Aorta (tissue), 5 donors: ENCODE measurements around the gene ADAMTS17. TPM values are rescaled to one million over a fixed set of nuclear protein-coding genes. Genes with fewer than 3 reads are reported as not detected.
"Not testable (repeated sequence)": the region's sequence is repeated elsewhere in the genome, so short reads cannot be mapped to it uniquely, and the experiment has no call there.

Experiments
- ATAC-seq: fragments of 200-7000 bp; cut with Tn5 transposase; one replicate; pipeline ENCODE4 v1.9.1; 2022; ENCODE audit warnings: moderate library complexity; ENCODE audit not compliant: low FRiP score
- DNase-seq, 2 donors: peaks; one replicate each; pipeline ENCODE4 v3.0.0-alpha.2; 2020
- H3K27ac ChIP-seq, 2 donors: one replicate each; pipeline ENCODE4 v1.5.1; 2013; ENCODE audit warnings: low read length in 2 of 2, mild to moderate bottlenecking in 2 of 2, moderate library complexity in 2 of 2, control low read depth in 1 of 2, inconsistent platforms in 1 of 2, low read depth in 1 of 2
- H3K27me3 ChIP-seq, 2 donors: one replicate each; pipeline ENCODE4 v1.6.1; 2013; ENCODE audit warnings: control low read depth in 1 of 2, low read length in 1 of 2, mild to moderate bottlenecking in 1 of 2, moderate library complexity in 1 of 2; ENCODE audit not compliant: insufficient read depth in 2 of 2, control insufficient read depth in 1 of 2
- H3K36me3 ChIP-seq, 2 donors: one replicate each; pipeline ENCODE4 v1.6.1; 2013; ENCODE audit warnings: control low read depth in 1 of 2, low read length in 1 of 2, mild to moderate bottlenecking in 1 of 2; ENCODE audit not compliant: insufficient read depth in 2 of 2, control insufficient read depth in 1 of 2
- H3K4me1 ChIP-seq, 2 donors: one replicate each; pipeline ENCODE4 v1.6.1; 2013; ENCODE audit warnings: low read length in 2 of 2, control low read depth in 1 of 2, mild to moderate bottlenecking in 1 of 2, moderate library complexity in 1 of 2; ENCODE audit not compliant: insufficient read depth in 2 of 2, control insufficient read depth in 1 of 2
- H3K4me3 ChIP-seq, 2 donors: one replicate each; pipeline ENCODE4 v1.5.1; 2013; ENCODE audit warnings: low read length in 2 of 2, control low read depth in 1 of 2, mild to moderate bottlenecking in 1 of 2
- H3K9me3 ChIP-seq: one replicate; pipeline ENCODE4 v1.6.1; 2013; ENCODE audit warnings: mild to moderate bottlenecking, low read length; ENCODE audit not compliant: control insufficient read depth
- WGBS, 2 donors: extraction: QIAGEN DNeasy Blood & Tissue Kit; methylation state at CpG; one replicate each; pipeline ENCODE4 v1.1.7; 2013; 5-methylcytosine and 5-hydroxymethylcytosine counted together
- intact Hi-C, 2 donors: fragments of 100-400 bp; cut with DNase I; formaldehyde crosslinking; loops; one replicate each; pipeline versions ENCODE4 v1.14.2 to v1.15.0; 2022
- polyA plus RNA-seq, 2 donors: library from polyadenylated mRNA; stranded (reverse); fragments of 200-250 nt; gene quantifications; one replicate each; pipeline ENCODE4 v1.2.3, GENCODE V29; 2013
- total RNA-seq, 2 donors: library from RNA; stranded (reverse); fragmentation: NEBNext Ultra II Directional; extraction: Animal tissue kit (Norgen Biotek cat#: 25700); gene quantifications; one replicate each; pipeline ENCODE4 v1.2.1, GENCODE V29; 2021
- donor health status: healthy with polysubstance abuse.
- donor health status: Bipolar disorder and iron deficiency.
- donor health status: DM: no; HTN: no; CAD: no.
- donor health status: DM: no; HTN: no; CAD: no.
- donor health status: DM: yes; HTN: yes; CAD: no.

Gene ADAMTS17
- total and polyA plus RNA-seq, 4 donors, result 0.41 to 4.2 (median 1.8) TPM; not detected in 1

DNA sequence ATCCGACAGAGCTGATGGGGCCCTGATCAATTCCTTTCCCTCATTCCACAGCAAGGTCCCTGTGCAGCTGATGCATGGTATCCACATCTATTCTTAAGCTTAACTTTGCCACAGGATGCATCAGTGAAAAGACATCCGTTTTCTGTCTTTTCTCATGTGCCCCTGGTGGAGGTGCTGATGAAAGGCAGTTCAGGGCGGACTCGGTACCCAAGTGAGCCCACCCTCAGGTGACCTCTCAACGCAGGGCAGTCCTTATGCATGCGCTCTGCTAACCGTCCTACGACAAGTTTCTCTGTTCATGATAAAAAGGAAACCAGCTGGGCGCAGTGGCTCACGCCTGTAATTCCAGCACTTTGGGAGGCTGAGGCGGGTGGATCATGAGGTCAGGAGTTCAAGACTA, 251.4 kb downstream of the ADAMTS17 start:
- WGBS, 2 donors, result 94 to 95% methylated on average over 11 of the region's 11 CpGs
- DNase-seq, result peak in 1 of 2 donors; percentile 31
- no peak overlapping the region for H3K4me3 ChIP-seq
- H3K36me3 ChIP-seq, result no peaks in the 10 kb centered on the region
- H3K27ac ChIP-seq, result no peak overlapping the region
- no peaks in the 10 kb centered on the region for H3K4me1 ChIP-seq
- H3K9me3 ChIP-seq, result no peaks in the 10 kb centered on the region
- intact Hi-C loops, result no loop called here
- ATAC-seq, result no peak
- H3K27me3 ChIP-seq, result no peaks in the 10 kb centered on the region

DNA sequence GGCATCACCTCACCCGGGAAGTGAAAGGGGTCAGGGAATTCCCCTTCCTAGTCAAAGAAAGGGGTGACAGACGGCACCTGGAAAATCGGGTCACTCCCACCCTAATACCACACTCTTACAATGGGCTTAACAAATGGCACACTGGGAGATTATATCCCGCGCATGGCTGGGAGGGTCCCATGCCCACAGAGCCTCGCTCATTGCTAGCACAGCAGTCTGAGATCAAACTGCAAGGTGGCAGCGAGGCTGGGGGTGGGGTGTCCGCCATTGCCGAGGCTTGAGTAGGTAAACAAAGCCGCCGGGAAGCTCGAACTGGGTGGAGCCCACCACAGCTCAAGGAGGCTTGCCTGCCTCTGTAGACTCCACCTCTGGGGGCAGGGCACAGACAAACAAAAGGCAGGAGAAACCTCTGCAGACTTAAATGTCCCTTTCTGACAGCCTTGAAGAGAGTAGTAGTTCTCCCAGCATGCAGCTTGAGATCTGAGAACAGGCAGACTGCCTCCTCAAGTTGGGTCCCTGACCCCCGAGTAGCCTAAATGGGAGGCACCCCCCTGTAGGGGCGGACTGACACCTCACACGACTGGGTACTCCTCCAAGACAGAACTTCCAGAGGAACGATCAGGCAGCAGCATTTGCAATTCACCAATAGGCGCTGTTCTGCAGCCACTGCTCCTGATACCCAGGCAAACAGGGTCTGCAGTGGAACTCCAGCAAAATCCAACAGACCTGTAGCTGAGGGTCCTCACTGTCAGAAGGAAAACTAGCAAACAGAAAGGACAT, 257.5 kb downstream of the ADAMTS17 start:
- H3K4me1 ChIP-seq, intact Hi-C loops, H3K27ac ChIP-seq, H3K36me3 ChIP-seq, H3K27me3 ChIP-seq, H3K9me3 ChIP-seq, DNase-seq, H3K4me3 ChIP-seq, ATAC-seq: not testable (repeated sequence)
- 81 to 85% methylated on average over 17 of the region's 17 CpGs for WGBS, 2 donors

DNA sequence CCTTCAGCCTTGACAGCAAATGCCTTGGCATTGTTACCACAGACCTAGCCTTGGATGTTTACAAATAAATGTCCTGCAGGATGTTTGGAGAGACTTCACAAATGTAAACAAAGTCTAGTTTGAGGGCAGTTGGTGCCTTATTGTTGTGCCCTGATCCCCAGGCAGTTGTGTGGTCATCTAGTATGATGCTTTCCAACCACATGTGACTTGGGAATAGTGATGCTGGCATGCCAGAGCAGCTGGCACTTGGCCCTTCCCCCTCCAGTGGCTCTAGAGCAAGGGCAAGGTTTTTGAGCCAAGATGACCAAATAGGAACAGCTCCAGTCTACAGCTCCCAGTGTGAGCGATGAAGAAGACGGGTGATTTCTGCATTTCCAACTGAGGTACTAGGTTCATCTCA, 258.2 kb downstream of the ADAMTS17 start:
- H3K4me3 ChIP-seq, result no peak overlapping the region
- ATAC-seq, result peak; percentile 79
- H3K4me1 ChIP-seq, result no peaks in the 10 kb centered on the region
- 5 to 8% methylated on average over 2 of the region's 2 CpGs for WGBS, 2 donors
- H3K9me3 ChIP-seq, result no peaks in the 10 kb centered on the region
- intact Hi-C loops, result no loop called here
- no peaks in the 10 kb centered on the region for H3K27me3 ChIP-seq
- peak in 1 of 2 donors; percentile 80 for DNase-seq
- no peak overlapping the region for H3K27ac ChIP-seq
- H3K36me3 ChIP-seq, result no peaks in the 10 kb centered on the region

DNA sequence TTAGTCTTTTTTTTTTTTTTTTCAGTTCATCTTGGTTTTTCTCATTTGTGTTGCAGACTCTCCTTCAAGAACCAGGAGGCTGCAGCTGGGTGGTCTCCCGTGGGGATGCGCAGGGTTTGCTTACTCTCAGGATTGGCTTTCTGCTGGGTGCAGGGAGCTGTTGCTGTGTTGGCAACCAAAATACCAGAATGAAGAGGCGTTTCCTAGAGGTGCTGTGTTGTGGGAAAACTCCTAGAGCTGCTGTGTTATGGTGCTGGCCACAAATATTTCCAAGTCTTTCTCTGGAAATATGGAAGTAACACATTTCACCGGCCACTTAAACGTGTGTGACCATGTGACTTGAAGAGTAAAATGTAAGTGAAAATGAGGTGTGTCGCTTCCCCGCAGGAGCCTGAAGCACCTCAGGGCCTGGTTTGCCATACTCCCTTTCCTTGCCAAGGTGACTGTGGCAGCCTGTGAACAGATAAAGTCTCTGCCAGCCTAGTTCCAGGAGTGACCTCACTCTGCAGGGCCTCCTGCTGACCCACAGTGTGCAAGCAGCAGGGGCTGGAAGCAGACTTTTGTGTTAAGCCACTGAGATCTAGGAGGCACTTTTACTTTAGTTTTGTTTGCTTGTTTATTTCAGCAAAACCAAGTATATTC, 258.9 kb downstream of the ADAMTS17 start:
- Histone ChIP-seq H3K27me3 (no peaks in the 10 kb centered on the region), H3K9me3 (no peaks in the 10 kb centered on the region), H3K27ac (peak overlapping the region in 1 of 2 donors; percentile 32), H3K4me1 (no peaks in the 10 kb centered on the region), H3K36me3 (no peaks in the 10 kb centered on the region), H3K4me3 (no peak overlapping the region)
- WGBS, 2 donors, result 59 to 72% methylated on average over 7 of the region's 7 CpGs
- intact Hi-C loops, result no loop called here
- ATAC-seq (no peak), DNase-seq (no peak)

DNA sequence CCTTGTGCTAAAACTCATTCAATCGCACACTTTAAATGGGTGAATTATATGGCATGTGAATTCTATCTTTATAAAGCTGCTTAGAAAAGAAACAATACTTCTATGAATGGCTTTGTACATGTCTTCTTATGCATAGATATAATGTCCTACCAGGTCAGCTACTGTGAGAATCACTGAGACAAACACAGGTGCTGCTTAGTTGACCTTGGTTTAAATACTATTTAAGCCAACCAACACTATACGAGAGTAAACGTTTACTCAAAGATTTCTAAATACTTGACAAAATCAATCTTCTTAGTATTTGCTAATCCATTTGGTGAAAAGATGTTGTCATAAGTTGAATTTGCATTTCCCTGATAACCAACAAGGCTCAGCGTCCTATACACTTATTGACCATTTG, 260.3 kb downstream of the ADAMTS17 start:
- no peaks in the 10 kb centered on the region for H3K27me3 ChIP-seq
- DNase-seq (no peak), ATAC-seq (no peak)
- no peak overlapping the region for H3K4me3 ChIP-seq
- WGBS, 2 donors, result 93 to 94% methylated on average over 4 of the region's 4 CpGs
- no peaks in the 10 kb centered on the region for H3K4me1 ChIP-seq
- intact Hi-C loops, result no loop called here
- no peaks in the 10 kb centered on the region for H3K9me3 ChIP-seq
- H3K27ac ChIP-seq, result no peak overlapping the region
- H3K36me3 ChIP-seq, result no peaks in the 10 kb centered on the region

DNA sequence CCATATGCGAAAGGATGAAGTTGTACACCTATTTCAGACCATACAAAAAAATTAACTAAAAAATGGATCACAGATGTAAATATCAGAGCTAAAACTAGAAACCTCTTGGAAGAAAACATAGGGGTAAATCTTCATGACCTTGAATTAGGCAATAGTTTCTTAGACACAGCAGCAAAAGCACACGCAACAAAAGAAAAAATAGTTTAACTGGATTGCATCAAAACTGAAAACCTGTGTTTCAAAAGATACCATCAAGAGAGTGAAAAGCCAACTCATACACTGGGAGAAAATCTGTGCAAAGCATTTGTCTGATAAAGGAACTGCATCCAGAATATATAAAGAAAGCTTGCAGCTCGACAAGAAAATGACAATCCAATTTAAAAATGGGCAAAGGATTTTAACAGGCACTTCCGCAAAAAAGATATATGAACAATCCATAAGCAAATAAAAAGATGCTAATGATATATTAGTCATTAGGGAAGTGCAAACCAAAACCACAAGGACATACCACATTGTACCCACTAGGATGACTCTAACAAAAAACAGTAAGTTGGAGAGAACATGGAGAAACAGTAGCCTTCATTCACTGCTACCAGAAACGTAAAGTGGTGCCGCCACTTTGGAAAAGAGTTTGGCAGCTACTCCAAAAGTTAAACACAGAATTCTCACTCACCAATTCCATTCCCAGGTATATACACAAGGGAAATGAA, 263.1 kb downstream of the ADAMTS17 start:
- no peak for DNase-seq
- no peak overlapping the region for H3K27ac ChIP-seq
- no peaks in the 10 kb centered on the region for H3K4me1 ChIP-seq
- no peak overlapping the region for H3K4me3 ChIP-seq
- no peaks in the 10 kb centered on the region for H3K36me3 ChIP-seq
- intact Hi-C loops, result no loop called here
- no peak for ATAC-seq
- H3K27me3 ChIP-seq, result no peaks in the 10 kb centered on the region
- 87 to 92% methylated on average over 6 of the region's 6 CpGs for WGBS, 2 donors
- no peaks in the 10 kb centered on the region for H3K9me3 ChIP-seq

DNA sequence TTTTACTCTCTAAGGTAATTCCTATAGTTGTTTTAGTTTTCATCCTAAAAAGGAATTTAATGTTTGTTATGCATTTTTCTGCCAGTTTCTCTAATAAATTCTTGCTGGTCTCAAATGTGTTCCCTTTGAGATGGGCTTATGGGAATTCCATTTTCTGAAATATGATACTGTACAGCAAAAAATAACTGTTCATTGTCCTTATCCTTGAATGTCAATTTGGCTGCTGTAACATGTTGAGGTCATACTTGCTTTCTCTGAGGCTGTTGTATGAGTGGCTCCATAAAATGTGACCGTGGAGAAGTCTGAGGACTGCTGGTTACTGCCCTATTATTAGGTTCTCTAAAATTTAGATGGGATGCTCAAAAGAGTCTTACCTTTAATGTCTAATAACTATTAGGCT, 266.5 kb downstream of the ADAMTS17 start:
- Histone ChIP-seq H3K4me3 (no peak overlapping the region), H3K27ac (no peak overlapping the region), H3K9me3 (no peaks in the 10 kb centered on the region), H3K4me1 (no peaks in the 10 kb centered on the region), H3K27me3 (no peaks in the 10 kb centered on the region), H3K36me3 (no peaks in the 10 kb centered on the region)
- no peak for ATAC-seq
- 18 to 27% methylated on average over 1 of the region's 1 CpG for WGBS, 2 donors
- no peak for DNase-seq
- intact Hi-C loops, result no loop called here

DNA sequence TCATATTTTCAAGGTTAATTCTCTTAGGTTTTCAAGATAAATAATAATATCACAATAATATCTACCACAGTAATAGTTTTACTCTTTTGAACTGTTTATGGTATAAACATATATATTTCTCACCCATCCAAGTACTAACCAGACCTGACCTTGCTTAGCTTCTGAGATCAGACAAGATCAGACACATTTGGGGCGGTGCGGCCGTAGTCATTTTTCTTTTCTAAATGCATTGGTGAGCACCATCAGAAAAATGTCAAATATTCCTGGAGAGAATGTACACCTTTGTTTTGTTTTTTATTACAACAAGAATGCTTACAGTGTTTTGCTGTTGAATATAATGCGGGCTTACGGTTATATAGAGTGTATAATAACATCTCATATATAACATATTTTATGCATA, 267.8 kb downstream of the ADAMTS17 start:
- no peaks in the 10 kb centered on the region for H3K36me3 ChIP-seq
- intact Hi-C loops, result no loop called here
- no peak overlapping the region for H3K4me3 ChIP-seq
- DNase-seq (peak in 1 of 2 donors; percentile 32), ATAC-seq (no peak)
- no peaks in the 10 kb centered on the region for H3K4me1 ChIP-seq
- no peak overlapping the region for H3K27ac ChIP-seq
- H3K27me3 ChIP-seq, result no peaks in the 10 kb centered on the region
- H3K9me3 ChIP-seq, result no peaks in the 10 kb centered on the region
- WGBS, 2 donors, result 95 to 97% methylated on average over 5 of the region's 5 CpGs
